Caco-2 (cell line): ENCODE measurements around the gene FBXL22. TPM values are rescaled to one million over a fixed set of nuclear protein-coding genes. Genes with fewer than 3 reads are reported as not detected.

ENCODE experiments used
- BruUV-seq: library from RNA; stranded (reverse); fragments of 400-500 nt; replicated peaks from 2 replicates; lab custom pipeline; 2021; lab: Mats Ljungman, UMichigan
- CTCF ChIA-PET: fragments of 300-600 bp; sonication (Branson Sonifier 250); formaldehyde crosslinking; loops from one replicate; lab custom pipeline; 2022; ENCODE audit warnings: antibody characterized with exemption; lab: Charles Lee
- POLR2A ChIA-PET: fragments of 300-600 bp; sonication (Branson Sonifier 250); formaldehyde crosslinking; loops from one replicate; lab custom pipeline; 2022; ENCODE audit warnings: antibody characterized with exemption; lab: Charles Lee
- DNase-seq, 2 experiments: peaks; one replicate each; pipeline versions ENCODE4 v3.0.0 to v3.0.0-alpha.2; 2020 to 2022
- H3K27me3 ChIP-seq: replicated peaks from 2 replicates; pipeline ENCODE4 v1.6.0; 2011; ENCODE audit warnings: low read length; ENCODE audit not compliant: control insufficient read depth, insufficient read depth
- H3K36me3 ChIP-seq: 2 replicates; pipeline ENCODE4 v1.5.1; 2011; ENCODE audit warnings: low read length; ENCODE audit not compliant: control insufficient read depth, insufficient read depth
- H3K4me1 ChIP-seq: fragments of 250-450 bp; sonication (Bioruptor Pico); 2 replicates; pipeline ENCODE4 v1.5.1; 2020; ENCODE audit warnings: mild to moderate bottlenecking
- H3K4me3 ChIP-seq: 2 replicates; pipeline ENCODE4 v1.5.1; 2011; ENCODE audit warnings: low read depth, mild to moderate bottlenecking, control low read depth, low read length
- H3K9me3 ChIP-seq: fragments of 250-450 bp; sonication (Bioruptor Pico); 2 replicates; pipeline ENCODE4 v1.5.1; 2020; ENCODE audit warnings: mild to moderate bottlenecking, moderate library complexity
- H3K27ac Mint-ChIP-seq: one replicate; pipeline ENCODE4 v1.8.0; 2022; ENCODE audit warnings: mixed read lengths; ENCODE audit not compliant: unreplicated experiment
- H3K27me3 Mint-ChIP-seq: one replicate; pipeline ENCODE4 v1.8.0; 2022; ENCODE audit warnings: mixed read lengths; ENCODE audit not compliant: insufficient read depth, unreplicated experiment
- H3K36me3 Mint-ChIP-seq: one replicate; pipeline ENCODE4 v1.8.0; 2022; ENCODE audit warnings: mild to moderate bottlenecking, mixed read lengths; ENCODE audit not compliant: insufficient read depth, unreplicated experiment
- H3K4me1 Mint-ChIP-seq: one replicate; pipeline ENCODE4 v1.8.0; 2022; ENCODE audit warnings: low read depth, mixed read lengths; ENCODE audit not compliant: unreplicated experiment
- H3K4me3 Mint-ChIP-seq: one replicate; pipeline ENCODE4 v1.8.0; 2022; ENCODE audit warnings: mild to moderate bottlenecking, moderate library complexity, mixed read lengths; ENCODE audit not compliant: unreplicated experiment
- H3K9me3 Mint-ChIP-seq: one replicate; pipeline ENCODE4 v1.8.0; 2022; ENCODE audit warnings: mixed read lengths; ENCODE audit not compliant: unreplicated experiment
- intact Hi-C: fragments of 100-400 bp; cut with micrococcal nuclease; formaldehyde crosslinking; loops from one replicate; pipeline ENCODE4 v1.10.0; 2022; ENCODE audit not compliant: unreplicated experiment
- total RNA-seq: library from RNA; stranded (reverse); gene quantifications from 2 replicates; pipeline ENCODE4 v1.2.3, GENCODE V29; 2022
- TF ChIP-seq, protein P1 (sequence below), 2 experiments: fragments of 200-600 bp in 1 of 2; IDR thresholded peaks; 1 replicate in 1 of 2; 2 replicates in 1 of 2; pipeline versions ENCODE4 v1.5.1 to v1.8.0; 2011 to 2022; ENCODE audit warnings: antibody characterized with exemption in 1 of 2, control low read depth in 1 of 2, inconsistent platforms in 1 of 2, low read depth in 1 of 2, low read length in 1 of 2, mild to moderate bottlenecking in 1 of 2, moderate library complexity in 1 of 2; ENCODE audit not compliant: insufficient read depth in 1 of 2, severe bottlenecking in 1 of 2, unreplicated experiment in 1 of 2

The FBXL22 gene
- total RNA-seq, 1 experiment from 2014 or later: not detected

DNA sequence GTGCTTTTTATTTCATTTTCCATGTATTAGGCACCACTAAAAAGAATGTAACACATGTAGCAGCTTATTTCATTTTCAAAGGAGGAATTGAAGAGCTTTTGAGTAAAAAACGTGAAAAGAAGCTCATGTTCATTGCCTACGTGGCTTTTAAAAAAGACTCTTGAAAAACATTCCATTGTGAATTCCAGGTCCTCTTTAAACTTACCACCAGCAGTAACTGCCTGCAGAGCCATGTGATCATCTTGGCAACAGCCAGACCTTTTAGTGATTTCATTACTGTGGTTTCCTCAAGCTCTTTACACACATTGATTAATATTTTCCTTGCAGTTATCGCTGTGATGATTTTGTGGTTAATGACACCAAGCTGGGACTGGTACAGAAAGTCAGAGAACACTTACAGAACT, 43.8 kb upstream of the FBXL22 start:
- H3K27me3 Mint-ChIP-seq: no peaks in the 10 kb centered on the region
- no peak overlapping the region for H3K4me3 Mint-ChIP-seq
- Histone ChIP-seq H3K9me3 (no peaks in the 10 kb centered on the region), H3K36me3 (no peaks in the 10 kb centered on the region), H3K4me3 (no peak overlapping the region), H3K27me3 (no peaks in the 10 kb centered on the region), H3K4me1 (no peaks in the 10 kb centered on the region)
- BruUV-seq: no TSS peak
- no peak for DNase-seq
- ChIA-PET CTCF (no interaction called here), POLR2A (no interaction called here)
- H3K27ac Mint-ChIP-seq: no peak overlapping the region
- H3K36me3 Mint-ChIP-seq: peaks cover 11% of the 10 kb centered on the region
- H3K4me1 Mint-ChIP-seq: no peaks in the 10 kb centered on the region
- intact Hi-C loops: no loop called here
- TF ChIP-seq, protein P1, sequence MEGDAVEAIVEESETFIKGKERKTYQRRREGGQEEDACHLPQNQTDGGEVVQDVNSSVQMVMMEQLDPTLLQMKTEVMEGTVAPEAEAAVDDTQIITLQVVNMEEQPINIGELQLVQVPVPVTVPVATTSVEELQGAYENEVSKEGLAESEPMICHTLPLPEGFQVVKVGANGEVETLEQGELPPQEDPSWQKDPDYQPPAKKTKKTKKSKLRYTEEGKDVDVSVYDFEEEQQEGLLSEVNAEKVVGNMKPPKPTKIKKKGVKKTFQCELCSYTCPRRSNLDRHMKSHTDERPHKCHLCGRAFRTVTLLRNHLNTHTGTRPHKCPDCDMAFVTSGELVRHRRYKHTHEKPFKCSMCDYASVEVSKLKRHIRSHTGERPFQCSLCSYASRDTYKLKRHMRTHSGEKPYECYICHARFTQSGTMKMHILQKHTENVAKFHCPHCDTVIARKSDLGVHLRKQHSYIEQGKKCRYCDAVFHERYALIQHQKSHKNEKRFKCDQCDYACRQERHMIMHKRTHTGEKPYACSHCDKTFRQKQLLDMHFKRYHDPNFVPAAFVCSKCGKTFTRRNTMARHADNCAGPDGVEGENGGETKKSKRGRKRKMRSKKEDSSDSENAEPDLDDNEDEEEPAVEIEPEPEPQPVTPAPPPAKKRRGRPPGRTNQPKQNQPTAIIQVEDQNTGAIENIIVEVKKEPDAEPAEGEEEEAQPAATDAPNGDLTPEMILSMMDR (IDR thresholded peaks at IDR 0.05; ENCODE audit: insufficient read depth in 1 of 2, low read depth in 1 of 2, low read length in 1 of 2, severe bottlenecking in 1 of 2, unreplicated experiment in 1 of 2): no peak
- H3K9me3 Mint-ChIP-seq: no peaks in the 10 kb centered on the region

DNA sequence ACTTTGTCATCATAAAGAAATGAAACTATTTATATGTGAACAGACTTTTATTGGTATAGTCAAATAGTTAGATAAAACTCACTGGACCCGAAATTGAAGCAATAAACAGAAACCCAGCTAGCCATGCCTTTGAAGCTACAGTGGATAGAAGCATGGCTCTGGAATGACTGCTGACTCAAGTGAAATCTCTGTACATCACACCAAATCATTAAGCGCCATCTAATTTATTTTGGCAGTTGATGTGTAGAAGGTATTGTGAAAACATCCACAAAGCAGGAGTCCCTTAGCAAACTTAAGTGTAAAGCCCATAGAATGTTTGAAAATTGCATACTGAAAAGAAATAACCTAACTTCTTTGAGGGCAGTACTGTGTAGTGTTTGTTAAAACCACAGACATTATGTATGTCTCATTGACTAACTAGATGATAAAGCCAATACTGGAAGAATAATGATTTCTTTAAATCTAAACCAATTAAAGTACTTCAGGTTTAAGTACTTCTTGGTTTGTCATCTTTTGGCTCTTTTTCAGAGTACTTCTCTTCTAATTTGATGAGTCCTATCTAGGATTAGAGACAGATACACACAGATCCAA, 42.8 kb upstream of the FBXL22 start:
- H3K36me3 Mint-ChIP-seq: peaks cover 17% of the 10 kb centered on the region
- ChIA-PET CTCF (no interaction called here), POLR2A (no interaction called here)
- no peak overlapping the region for H3K27ac Mint-ChIP-seq
- Histone ChIP-seq H3K9me3 (no peaks in the 10 kb centered on the region), H3K36me3 (no peaks in the 10 kb centered on the region), H3K27me3 (no peaks in the 10 kb centered on the region), H3K4me3 (no peak overlapping the region), H3K4me1 (no peaks in the 10 kb centered on the region)
- H3K4me1 Mint-ChIP-seq: no peaks in the 10 kb centered on the region
- DNase-seq: no peak
- no TSS peak for BruUV-seq
- no peak overlapping the region for H3K4me3 Mint-ChIP-seq
- TF ChIP-seq, protein P1 (IDR thresholded peaks at IDR 0.05; ENCODE audit: insufficient read depth in 1 of 2, low read depth in 1 of 2, low read length in 1 of 2, severe bottlenecking in 1 of 2, unreplicated experiment in 1 of 2): no peak
- H3K9me3 Mint-ChIP-seq: no peaks in the 10 kb centered on the region
- intact Hi-C loops: no loop called here
- H3K27me3 Mint-ChIP-seq: no peaks in the 10 kb centered on the region

DNA sequence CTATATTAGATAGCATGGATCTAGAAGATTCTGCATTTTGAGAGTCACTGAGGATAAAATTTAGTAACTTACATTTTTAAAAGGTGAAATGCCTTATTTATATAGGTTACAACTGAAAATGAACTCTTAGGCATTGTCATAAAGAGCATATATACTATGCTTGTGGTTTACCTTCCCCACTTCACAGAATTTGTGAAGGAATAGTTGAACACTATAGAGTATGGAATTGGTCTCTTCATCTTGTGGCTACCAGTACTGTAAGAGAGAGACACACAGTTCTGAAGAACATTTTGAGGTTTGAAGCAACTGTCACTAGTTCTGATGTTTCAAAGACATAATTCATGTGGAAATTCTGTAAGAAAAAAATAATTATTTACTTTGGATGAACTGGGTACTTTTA, 41.7 kb upstream of the FBXL22 start:
- POLR2A ChIA-PET: no interaction called here
- intact Hi-C loops: no loop called here
- TF ChIP-seq, protein P1 (IDR thresholded peaks at IDR 0.05; ENCODE audit: insufficient read depth in 1 of 2, low read depth in 1 of 2, low read length in 1 of 2, severe bottlenecking in 1 of 2, unreplicated experiment in 1 of 2): no peak

More for the DNA sequence above, 41.7 kb upstream of the FBXL22 start:
- H3K9me3 ChIP-seq: no peaks in the 10 kb centered on the region
- Mint-ChIP-seq H3K4me3 (no peak overlapping the region), H3K27me3 (no peaks in the 10 kb centered on the region), H3K27ac (no peak overlapping the region), H3K9me3 (no peaks in the 10 kb centered on the region), H3K36me3 (peaks cover 23% of the 10 kb centered on the region), H3K4me1 (no peaks in the 10 kb centered on the region)
- H3K27me3 ChIP-seq: no peaks in the 10 kb centered on the region
- no TSS peak for BruUV-seq
- CTCF ChIA-PET: no interaction called here
- no peaks in the 10 kb centered on the region for H3K4me1 ChIP-seq
- H3K36me3 ChIP-seq: no peaks in the 10 kb centered on the region
- no peak overlapping the region for H3K4me3 ChIP-seq
- DNase-seq: no peak
